Fibroblast of mammary gland (primary cell): ENCODE measurements around the gene XYLT1.

Experiments
- DNase-seq: peaks from one replicate; pipeline ENCODE4 v3.0.0-alpha.2; 2010; ENCODE audit warnings: low read depth
- H3K4me3 ChIP-seq: 2 replicates; pipeline ENCODE4 v1.5.1; 2011; ENCODE audit warnings: low read depth, mild to moderate bottlenecking, low read length, moderate library complexity; ENCODE audit not compliant: control insufficient read depth
- TF ChIP-seq, protein P1 (sequence below): conservative IDR thresholded peaks from 2 replicates; pipeline ENCODE4 v1.5.1; 2011; ENCODE audit warnings: low read depth, low read length, inconsistent platforms; ENCODE audit not compliant: control insufficient read depth, insufficient read depth

The XYLT1 gene

DNA sequence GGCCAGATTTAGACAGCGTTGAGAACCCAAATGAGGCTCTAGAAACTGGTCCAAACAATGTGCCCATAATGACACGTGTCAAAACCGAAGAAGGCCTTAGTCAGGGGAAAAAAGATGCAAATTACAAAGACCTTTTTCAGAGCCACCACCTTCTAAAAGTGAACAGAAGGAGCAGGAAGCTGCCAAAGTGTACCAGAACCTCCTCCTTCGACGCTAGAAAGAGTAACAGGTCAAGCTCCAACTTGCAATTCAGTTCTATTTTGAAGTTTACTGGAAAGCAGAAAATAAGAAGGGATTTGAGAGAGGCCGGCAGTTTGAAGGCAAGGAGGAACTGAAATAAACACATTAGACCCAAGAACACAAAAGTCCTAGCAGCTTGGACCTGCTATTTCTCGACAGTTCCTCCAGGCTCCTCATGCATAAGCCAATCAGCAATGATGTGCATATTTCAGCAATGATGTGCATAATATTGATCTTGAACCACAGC, 61.8 kb downstream of the XYLT1 start:
- no peak overlapping the region for H3K4me3 ChIP-seq
- DNase-seq: no peak
- TF ChIP-seq, protein P1, sequence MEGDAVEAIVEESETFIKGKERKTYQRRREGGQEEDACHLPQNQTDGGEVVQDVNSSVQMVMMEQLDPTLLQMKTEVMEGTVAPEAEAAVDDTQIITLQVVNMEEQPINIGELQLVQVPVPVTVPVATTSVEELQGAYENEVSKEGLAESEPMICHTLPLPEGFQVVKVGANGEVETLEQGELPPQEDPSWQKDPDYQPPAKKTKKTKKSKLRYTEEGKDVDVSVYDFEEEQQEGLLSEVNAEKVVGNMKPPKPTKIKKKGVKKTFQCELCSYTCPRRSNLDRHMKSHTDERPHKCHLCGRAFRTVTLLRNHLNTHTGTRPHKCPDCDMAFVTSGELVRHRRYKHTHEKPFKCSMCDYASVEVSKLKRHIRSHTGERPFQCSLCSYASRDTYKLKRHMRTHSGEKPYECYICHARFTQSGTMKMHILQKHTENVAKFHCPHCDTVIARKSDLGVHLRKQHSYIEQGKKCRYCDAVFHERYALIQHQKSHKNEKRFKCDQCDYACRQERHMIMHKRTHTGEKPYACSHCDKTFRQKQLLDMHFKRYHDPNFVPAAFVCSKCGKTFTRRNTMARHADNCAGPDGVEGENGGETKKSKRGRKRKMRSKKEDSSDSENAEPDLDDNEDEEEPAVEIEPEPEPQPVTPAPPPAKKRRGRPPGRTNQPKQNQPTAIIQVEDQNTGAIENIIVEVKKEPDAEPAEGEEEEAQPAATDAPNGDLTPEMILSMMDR: no peak

DNA sequence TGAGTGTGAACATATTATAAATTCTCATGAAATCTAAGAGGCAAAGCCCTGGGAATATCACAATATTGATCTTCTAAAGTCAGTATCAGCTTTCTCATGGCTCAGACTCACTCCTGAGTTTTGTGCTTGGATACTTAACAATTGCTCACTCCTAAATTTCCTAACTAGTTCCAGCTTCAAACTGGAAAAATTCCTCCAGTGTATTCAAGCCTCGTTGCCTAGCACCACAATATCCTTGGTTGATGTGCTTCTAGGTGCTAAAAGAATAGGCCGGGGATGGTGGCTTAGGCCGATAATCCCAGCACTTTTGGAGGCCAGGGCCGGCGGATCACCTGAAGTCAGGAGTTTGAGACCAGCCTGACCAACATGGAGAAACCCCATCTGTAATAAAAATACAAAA, 62.5 kb downstream of the XYLT1 start:
- DNase-seq: peak; percentile 21
- TF ChIP-seq, protein P1: no peak
- no peak overlapping the region for H3K4me3 ChIP-seq

DNA sequence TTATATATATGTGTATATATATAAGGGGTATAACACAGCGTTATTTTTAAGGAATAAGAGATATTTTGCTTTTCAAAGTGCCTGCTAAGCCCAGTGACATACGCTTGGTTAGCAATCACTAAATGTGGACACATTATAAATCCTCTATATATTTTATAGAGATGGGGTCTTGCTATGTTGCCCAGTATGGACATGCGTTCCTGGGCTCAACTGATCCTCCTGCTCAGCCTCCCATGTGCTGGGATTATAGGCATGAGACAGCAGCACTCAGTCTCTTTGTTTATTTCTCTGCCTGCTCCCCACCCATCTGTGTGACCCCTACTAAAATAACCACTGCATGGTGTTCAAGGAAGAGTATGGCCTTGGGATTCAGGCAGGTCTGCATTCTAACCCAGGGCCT, 63.4 kb downstream of the XYLT1 start:
- no peak overlapping the region for H3K4me3 ChIP-seq
- no peak for DNase-seq
- TF ChIP-seq, protein P1: no peak

DNA sequence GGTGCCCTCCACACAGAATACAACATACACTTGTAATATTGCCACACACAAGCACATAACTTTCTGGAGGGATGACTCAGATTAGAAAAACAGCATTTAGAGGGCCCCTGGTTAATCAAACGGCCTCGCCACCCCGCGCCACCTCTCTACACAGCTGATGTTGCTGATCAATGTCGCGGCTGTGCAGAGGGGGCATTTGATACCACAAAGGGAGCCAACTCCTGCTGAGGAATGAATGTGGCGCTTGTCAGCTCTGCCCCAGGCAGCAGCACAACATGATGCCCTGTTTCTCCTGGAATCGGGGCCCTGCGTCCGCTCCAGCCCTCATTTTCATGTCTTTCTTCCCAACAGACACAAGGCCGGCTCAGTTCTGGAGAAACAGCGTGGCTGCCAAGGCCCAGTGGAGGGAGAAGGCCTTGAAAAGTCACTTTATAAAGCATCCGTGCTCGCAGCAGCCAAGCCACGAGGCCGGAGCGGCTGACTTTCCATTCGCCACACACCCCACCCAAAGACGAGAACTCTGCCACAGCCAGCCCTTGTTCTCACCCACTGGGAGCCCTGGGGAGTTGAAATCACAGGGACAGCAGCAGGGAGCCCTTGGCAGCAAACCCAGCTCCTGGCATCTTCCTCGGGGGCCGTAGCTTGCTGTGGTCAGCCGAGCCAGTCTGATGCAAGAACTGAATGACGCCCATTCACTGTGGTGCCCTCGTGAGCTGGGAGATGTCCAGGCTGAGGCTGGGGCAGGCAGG, 65.6 kb downstream of the XYLT1 start:
- TF ChIP-seq, protein P1: no peak
- no peak overlapping the region for H3K4me3 ChIP-seq
- DNase-seq: peak; percentile 94

DNA sequence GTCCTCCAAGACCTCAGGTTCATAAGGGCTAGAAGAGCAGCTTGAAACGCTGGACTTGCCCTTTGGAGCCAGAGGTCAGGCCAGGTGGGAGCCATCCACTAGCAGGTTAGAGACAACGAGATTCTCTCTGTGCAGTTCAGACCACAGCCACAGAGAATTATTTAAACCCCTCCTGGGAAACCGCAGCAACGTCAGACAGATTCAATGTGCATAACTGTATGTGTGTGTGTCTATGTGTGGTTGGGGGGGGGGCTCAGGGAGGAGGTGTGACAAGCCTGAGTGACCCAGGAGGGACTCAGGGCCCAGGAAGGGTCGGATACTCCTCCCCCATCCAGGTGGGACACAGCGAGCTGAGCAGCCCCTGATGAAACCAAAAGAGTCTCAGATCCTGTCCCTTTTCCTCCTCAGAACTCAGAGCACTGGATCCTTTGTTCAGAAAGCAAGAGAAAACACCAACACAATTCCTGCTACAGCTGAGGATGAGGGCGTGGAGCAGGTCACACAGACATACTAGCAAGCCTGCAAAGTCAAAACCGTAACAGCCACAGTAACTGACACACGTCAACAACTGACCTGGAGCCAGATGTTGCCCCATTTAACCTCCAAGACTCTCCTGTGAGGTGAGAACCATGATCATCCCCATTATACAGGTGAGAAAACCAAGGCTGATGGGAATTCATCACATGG, 66.8 kb downstream of the XYLT1 start:
- no peak for DNase-seq

DNA sequence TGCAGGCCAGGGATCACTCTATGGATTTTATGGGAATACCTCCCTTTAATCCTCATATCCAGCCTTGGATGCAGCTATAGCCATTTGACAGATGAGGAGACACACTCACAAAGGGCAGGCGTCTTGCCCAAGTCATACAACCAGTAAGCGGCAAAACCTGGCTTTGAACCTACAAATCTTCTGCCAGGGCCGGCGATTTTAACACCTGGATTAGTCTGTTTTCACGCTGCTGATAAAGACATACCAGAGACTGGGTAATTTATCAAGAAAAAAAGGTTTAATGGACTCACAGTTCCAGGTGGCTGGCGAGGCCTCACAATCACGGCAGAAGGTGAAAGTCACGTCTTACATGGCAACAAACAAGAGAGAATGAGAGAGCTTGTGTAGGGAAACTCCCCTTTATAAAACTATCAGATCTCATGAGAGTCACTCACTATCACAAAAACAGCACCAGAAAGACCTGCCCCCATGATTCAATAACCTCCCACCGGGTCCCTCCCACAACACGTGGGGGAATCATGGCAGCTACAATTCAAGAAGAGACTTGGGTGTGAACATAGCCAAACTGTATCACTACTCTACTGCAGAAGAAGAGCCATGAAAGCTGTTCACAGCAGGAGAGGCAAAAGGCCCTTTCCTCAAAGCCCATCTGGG, 67.5 kb downstream of the XYLT1 start:
- DNase-seq: no peak
- no peak overlapping the region for H3K4me3 ChIP-seq
- TF ChIP-seq, protein P1: no peak

More for the DNA sequence above, 66.8 kb downstream of the XYLT1 start:
- TF ChIP-seq, protein P1: no peak
- no peak overlapping the region for H3K4me3 ChIP-seq
